GM12892 (cell line): ENCODE results near the gene NFYB.
"Not testable (repeated sequence)": the region's sequence is repeated elsewhere in the genome, so short reads cannot be mapped to it uniquely, and the experiment has no call there.

Experiments
- DNase-seq: peaks from one replicate; pipeline ENCODE4 v3.0.0; 2011; ENCODE audit not compliant: insufficient read length
- FAIRE-seq: peaks from 2 replicates; lab custom pipeline; 2011; peaks lifted over from hg19 to GRCh38; lab: Jason Lieb, UNC
- POLR2A ChIP-seq: IDR thresholded peaks from 2 replicates; pipeline ENCODE4 v1.6.1; 2011; ENCODE audit warnings: low read depth, low read length, control low read depth
- POLR2AphosphoS5 ChIP-seq: IDR thresholded peaks from 2 replicates; pipeline ENCODE4 v1.6.1; 2011; ENCODE audit warnings: low read depth, low read length, control low read depth
- TAF1 ChIP-seq: IDR thresholded peaks from 2 replicates; pipeline ENCODE4 v1.6.1; 2011; ENCODE audit warnings: low read depth, mild to moderate bottlenecking, control low read depth, low read length, borderline replicate concordance

NFYB gene

DNA sequence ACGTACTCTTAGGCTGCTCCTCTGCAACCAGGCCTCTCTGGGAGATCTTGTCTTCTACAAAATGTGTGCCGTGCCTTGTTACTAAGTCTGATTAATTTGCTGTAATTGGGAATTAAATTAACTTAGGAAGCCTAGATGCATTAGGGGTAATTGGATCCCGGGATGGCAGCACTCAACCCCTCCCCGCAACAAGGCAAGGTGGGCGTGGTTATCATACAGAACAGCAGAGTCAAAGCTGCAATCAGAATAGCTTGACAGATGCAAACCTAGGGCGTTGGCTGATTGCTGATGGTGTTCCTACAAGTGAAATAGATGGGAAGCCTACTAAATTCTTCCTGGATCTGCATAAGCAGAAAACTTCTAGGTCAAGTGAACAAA lies 34.5 kb upstream of the NFYB start:
- TF ChIP-seq POLR2AphosphoS5 (no peak), POLR2A (no peak), TAF1 (no peak)
- no peak for DNase-seq
- no peak for FAIRE-seq

DNA sequence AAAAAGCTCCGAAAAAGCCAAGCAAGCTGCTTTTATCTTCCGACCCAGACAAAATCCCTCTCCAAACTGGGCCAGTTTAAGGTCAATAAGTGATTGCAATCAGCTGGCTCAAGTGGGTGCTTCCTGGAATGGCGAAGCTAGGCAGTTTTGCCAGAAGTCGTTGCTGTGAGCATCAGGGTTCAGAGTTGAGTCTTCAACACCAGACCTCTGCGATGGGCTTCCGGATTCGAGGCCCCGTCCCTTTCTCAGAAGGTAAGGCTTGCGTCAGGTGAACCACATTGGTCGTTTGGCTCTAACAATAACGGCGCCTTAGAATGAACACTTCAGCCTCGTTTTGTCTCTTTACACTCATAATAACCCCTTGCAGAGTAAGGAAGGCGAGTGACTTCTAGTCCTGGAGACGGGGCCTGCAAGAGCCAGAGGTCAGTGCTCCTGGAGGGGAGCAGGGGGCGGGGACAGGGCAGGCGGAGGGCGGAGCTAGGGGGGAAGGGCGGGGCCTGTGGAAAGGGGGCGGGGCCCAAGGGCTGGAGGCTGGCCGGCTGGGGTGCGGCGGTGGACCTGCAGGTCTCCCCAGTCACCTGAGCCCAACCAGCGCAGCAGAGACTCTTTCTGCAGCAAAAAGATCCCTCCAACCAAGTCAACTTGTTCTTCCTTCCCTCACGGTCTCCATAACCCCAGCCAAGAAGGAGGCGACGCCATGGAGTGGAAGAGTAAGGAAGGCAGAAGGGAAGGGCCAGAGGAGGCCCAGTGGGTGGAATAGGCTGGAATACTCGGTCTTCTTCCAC lies 34.0 kb upstream of the NFYB start:
- FAIRE-seq (no peak), DNase-seq (no peak)
- TF ChIP-seq TAF1: no peak
- no peak for TF ChIP-seq POLR2A
- TF ChIP-seq POLR2AphosphoS5: no peak

DNA sequence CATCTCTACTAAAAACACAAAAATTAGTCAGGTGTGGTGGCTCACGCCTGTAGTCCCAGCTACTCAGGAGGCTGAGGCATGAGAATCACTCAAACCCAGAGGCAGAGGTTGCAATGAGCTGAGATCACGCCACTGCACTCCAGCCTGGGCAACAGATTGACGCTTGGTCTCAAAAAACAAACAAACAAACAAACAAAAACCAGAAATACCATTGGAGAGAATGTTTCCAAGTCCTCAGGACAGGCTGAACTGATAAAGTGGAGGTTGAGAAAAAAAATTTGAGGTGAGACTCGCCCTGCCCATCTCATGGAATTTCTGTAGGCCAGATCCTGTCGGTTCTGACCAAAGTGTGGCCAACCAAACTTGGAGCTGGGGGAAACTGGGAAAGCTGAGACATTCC lies 30.6 kb upstream of the NFYB start:
- TF ChIP-seq POLR2A (no peak), TAF1 (no peak), POLR2AphosphoS5 (no peak)
- DNase-seq (no peak), FAIRE-seq (no peak)

DNA sequence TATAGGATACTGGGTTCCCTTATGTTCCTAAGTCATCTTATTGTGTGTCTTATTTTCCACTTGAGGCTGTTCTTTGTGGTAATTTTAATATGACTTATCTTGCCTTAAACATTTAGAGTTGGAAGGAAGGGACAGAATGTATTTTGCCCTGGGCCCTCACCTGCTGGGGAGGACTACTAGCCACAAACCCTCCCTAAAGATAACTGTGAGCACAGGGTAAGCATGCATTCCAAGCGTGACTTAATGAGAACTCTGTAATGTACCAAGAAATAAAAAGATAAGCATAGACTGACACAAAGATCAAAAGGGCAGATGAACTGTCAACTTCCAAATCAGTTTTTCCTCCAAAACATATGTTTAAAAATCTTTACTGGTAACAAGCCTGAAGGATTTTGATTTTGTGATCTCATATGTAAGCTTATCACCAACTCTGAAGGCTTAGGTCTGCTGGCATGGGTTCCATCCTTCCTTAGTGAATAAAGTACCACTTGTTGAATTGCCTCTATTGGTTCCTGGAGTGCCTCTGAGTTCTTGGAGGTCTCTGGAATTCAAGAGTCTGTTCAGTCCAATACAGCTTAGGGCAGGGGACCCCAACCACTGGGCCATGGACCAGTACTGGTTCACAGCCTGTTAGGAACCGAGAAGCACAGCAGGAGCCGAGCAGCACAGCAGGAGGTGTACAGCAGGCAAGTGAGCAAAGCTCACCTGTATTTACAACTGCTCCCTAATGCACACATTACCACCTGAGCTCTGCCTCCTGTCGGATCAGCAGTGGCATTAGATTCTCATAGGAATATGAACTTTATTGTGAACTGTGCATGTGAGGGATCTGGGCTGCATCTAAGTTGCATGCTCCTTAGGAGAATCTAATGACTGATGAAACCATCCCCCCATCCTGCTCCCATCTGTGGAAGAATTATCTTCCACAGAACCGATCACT lies 29.8 kb upstream of the NFYB start:
- DNase-seq: no peak
- TF ChIP-seq POLR2A (no peak), TAF1 (no peak), POLR2AphosphoS5 (no peak)
- FAIRE-seq: no peak

DNA sequence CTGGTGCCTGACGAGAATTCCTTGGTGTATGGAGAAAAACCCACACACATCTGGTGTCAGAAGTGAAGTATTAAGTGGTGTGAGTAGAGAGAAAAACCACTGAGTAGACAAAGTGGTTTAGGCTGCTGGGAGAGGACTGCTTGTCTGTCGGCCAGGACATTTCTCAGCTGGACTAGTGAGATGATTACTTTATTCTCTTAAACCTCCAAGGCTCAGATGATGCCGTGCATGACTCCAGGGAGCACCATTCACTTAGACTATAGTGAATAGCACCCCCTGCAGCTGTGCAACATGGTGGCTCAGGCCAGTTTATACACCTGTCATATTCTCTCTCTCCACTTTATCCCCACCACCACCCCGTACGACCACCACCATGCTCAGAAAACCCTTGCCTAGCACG lies 28.5 kb upstream of the NFYB start:
- TF ChIP-seq POLR2A (no peak), POLR2AphosphoS5 (no peak), TAF1 (no peak)
- FAIRE-seq: no peak
- DNase-seq: no peak

DNA sequence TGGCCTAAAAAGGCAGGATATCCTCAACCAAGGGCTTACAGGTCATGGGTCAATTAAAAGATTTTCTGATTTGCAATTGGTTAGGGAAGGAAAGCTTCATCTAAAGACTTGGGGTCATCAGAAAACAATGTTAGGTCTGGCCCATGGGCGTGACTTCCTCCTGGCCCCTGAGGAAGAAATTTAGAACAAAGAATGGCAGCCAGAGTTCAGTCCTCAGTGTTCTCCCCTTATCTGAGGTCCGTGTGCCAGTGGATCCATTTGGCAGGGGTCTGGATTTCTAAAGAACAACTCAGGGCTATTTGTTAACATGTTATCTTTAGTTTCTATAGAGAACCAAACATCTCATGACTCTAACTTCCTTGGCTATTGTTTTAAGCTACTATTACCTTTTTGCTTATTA lies 27.8 kb upstream of the NFYB start:
- FAIRE-seq: no peak

DNA sequence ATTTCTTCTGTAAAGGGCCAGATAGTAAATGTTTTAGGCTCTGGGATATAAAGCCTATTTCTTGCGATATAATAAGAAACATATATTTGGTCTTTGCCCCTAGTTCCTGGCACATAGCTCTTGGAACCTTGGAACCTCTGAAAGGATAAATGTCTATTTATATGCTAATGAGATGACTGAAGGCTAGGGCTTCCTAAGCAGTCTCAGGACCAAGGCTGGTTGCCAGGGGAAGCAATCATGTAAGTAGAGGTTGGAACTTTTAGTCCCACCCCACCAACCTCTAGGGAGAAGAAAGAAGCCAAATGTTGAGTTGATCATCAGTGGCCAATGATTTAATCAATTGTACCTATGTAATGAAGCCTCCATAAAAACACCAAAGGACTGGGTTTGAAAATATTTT lies 26.6 kb upstream of the NFYB start:
- FAIRE-seq (no peak), DNase-seq (no peak)
- no peak for TF ChIP-seq POLR2A
- TF ChIP-seq POLR2AphosphoS5: no peak
- TF ChIP-seq TAF1: no peak

More for the DNA sequence above, 27.8 kb upstream of the NFYB start:
- TF ChIP-seq POLR2AphosphoS5 (no peak), TAF1 (no peak), POLR2A (no peak)
- DNase-seq: no peak

DNA sequence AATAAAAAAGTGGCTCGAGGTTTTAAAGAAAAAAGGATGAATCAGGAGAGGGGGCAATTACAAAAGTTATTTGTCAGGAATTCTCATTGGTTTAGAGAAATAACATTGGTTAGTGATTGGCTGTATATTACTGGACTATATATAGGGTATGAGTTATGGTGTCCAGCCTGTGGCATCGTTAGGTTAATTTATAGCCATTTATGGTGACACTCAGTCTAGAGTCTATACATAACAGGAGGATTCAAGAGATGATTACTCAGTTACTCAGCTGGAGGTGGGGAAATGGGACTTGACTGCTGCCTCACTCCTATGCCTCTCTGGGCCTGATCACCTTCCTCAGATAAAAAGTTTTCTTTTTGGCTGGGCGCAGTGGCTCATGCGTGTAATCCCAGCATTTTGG lies 25.6 kb upstream of the NFYB start:
- TF ChIP-seq POLR2AphosphoS5 (no peak), TAF1 (no peak), POLR2A (no peak)
- DNase-seq (no peak), FAIRE-seq (no peak)

DNA sequence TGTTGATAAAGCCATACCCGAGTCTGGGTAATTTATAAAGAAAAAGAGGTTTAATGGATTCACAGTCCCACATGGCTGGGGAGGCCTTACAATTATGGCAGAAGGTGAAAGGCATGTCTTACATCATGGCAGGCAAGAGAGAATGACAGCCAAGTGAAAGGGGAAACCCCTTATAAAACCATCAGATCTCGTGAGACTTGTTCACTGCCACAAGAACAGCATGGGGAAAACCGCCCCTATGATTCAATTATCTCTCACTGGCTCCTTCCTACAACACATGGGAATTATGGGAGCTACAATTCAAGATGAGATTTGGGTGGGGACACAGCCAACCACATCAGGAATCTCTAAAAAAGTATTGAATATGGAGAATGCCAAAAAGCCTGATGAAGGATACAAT lies 25.0 kb upstream of the NFYB start:
- FAIRE-seq: peak; percentile 67
- not testable (repeated sequence) for DNase-seq

DNA sequence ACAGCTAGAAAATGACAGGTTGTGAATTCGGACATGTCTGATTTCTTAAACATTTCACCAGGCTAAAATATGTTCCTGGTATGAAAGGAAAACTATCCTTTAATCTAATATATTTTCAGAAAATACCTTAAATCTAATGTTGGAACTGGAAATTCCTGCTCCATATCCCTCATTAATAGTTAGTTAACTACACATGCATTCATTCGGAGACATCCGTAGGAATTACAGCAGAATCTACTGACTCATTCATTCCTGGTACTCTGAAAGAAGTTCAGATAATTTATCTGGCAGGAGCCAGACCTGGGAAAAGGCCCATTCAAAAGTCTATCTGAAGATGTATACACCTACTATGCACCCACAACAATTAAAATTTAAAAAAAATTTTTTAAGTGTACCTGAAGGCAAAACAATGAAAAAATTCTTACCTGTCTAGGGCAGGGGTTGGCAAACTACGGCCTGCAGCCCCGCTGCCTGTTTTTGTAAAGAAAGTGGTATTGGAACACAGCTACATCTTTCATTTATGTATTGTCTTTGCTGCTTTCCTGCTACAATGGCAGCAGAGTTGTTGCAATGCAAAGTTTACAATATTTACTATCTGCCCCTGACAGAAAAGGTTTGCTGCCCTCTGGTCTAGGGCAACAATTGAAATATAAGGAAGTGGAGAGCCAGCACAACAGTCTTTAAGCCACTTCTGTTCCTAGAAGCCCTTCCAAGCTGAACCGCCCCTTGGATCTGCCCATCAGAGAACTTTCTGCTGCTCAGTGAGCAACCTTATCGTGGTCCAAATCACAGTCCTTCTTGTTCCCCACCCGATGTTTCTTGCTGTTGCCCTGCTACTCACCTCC lies 17.9 kb upstream of the NFYB start:
- no peak for TF ChIP-seq POLR2A
- DNase-seq (no peak), FAIRE-seq (no peak)

DNA sequence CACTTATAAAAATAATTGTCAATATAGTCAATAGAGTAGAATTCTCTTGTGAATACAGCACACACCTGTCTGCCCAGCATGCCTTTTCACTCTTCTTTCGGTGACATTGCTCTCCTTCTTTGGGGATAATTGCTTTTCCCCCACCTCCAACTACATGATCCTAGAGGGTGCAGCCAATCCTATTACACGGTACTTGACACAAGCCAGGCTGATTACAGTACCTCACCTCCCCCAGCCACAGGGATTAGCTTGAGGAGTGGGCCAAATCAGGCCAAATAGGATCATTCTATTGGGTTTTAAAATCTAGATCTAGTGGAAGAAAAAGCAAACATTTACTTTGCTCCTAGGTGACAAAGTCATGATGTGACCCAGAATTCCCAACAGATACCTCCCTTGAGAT lies 16.8 kb upstream of the NFYB start:
- no peak for DNase-seq
- TF ChIP-seq POLR2AphosphoS5 (no peak), TAF1 (no peak), POLR2A (no peak)
- no peak for FAIRE-seq

DNA sequence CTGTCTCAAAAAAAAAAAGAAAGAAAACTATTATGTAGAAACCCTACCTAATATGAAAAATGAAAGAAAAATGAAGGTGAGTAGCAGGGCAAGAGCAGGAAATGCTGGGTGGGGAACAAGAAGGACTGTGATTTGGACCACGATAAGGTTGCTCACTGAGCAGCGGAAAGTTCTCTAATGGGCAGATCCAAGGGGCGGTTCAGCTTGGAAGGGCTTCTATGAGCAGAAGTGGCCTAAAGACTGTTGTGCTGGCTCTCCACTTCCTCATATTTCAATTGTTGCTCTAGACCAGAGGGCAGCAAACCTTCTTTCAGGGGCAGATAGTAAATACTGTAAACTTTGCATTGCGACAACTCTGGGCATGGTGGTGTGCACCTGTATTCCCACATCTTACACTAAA lies 16.3 kb upstream of the NFYB start:
- TF ChIP-seq TAF1 (no peak), POLR2A (no peak), POLR2AphosphoS5 (no peak)
- FAIRE-seq: no peak
- no peak for DNase-seq
